ENCODE results near the gene ARMC6.
A peak's percentile ranks its signal among the peaks of the same experiment; 100 is the strongest.
"Not testable (repeated sequence)": the region's sequence is repeated elsewhere in the genome, so short reads cannot be mapped to it uniquely, and the experiment has no call there.

ARMC6 gene

DNA sequence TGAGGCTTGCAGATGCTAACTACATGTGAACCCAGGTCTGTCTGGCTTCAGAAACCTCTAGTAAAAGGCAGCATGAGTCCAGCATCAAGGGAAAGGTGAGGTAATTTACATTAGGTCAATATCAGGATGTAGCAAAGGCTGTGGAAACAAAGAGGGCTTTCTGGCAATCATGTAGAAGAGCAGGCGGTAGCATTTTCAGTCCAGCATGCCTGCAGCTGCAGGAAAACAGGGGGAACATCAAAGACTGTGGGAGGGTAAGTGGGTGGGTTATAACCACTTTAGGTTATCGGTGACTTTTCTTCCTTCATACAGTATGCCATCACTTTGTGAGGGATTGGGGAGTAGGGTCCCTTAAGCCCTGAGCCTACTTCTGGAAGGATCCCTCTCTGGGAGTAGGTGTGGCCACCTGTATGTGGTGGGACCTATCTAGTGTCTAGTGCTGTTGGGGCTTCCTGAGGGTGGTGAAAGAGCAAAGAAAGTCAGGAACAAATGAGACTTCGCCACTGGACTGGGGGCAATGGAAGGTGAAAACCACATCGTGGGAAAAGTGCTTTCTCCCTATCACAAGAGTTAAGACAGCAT, 10.9 kb upstream of the ARMC6 start:
- DNase-seq (ENCODE audit: low read depth in 2 of 2, low spot score in 1 of 2): no peak

DNA sequence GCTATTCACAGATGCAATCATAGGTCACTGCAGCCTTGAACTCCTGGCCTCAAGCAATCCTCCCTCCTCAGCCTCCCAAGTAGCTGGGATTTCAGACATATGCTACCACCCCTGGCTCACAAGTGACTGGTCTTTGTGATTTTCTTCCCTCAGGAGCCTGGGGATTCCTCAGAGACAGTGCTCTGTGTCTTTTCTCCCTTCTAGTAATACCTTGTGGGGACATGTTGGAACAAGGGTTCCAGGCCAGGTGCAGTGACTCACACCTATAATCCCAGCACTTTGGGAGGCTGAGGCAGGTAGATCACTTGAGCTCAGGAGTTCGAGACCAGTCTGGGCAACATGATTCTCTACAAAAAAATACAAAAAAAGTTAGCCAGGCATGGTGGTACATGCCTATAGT, 10.0 kb upstream of the ARMC6 start:
- not testable (repeated sequence) for DNase-seq (ENCODE audit: low read depth in 2 of 2, low spot score in 1 of 2)

DNA sequence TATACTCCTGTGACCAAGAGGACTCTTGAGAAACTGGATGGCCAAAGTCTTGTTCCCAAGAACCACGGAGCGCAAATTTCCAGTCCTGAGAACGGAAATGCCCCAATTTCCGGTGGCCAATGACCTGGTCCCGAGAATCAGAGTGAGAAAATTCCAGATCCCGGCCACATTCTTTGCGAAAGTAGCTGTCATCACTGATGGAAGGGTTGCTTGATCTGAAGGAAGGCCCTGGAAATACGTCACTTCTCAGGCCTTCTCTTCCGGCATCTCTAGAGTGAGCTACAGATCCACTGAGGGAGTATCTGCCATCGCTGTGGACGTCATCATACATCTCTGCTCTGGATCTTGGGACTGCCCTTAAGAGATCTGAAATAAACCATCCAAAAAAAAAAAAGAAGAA, 7.5 kb upstream of the ARMC6 start:
- DNase-seq (ENCODE audit: low read depth in 2 of 2, low spot score in 1 of 2): no peak

DNA sequence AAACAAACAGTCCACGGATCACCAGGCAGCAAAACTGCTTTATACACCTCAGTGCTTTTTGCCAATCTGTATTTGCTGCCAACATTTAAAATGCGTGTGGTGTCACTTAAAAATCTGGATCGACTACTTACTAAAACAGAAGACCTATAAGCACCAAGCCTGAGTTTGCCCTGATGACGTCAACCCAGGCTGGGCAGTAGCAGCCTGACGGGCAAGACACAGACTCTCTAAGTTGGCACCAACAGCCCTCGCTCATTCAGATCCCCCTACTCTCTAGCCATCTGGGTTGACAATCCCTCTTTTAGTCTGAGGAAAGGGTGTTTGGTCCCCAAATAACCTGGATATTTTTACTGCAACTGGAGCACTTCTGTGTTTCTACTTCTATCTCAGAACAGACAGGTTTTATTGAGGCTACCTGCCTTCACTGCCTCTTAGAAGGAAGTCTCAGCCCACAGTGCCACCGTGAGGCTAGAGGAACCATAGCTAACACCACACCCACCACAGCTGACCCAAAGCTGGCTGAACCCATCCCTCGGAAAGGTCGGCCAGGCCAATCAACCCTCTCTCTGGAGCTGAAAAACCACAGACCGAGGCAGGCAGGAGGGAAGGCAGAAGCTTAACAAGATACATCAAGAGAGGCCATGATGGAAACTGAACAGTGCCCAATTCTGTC, 7.0 kb upstream of the ARMC6 start:
- no peak for DNase-seq (ENCODE audit: low read depth in 2 of 2, low spot score in 1 of 2)

DNA sequence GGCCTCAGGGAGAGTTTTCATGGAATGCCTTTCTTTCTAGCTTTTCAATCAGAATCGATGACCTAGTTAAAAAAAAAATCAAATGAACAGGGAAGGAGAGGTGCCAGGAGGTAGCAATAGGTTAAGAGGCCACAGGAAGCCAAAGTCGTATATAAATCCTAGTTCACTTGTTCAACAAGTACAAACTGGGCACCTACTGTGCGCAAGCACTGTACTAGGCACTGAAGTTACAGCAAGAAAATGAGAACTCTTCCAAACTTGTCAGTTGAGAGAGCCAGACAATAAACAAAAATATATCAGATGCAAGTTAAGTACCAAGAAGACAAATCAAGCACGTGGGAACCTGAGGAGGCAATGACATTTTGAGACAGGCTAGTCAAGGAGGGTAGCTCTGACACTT, 6.2 kb upstream of the ARMC6 start:
- DNase-seq (ENCODE audit: low read depth in 2 of 2, low spot score in 1 of 2): no peak

DNA sequence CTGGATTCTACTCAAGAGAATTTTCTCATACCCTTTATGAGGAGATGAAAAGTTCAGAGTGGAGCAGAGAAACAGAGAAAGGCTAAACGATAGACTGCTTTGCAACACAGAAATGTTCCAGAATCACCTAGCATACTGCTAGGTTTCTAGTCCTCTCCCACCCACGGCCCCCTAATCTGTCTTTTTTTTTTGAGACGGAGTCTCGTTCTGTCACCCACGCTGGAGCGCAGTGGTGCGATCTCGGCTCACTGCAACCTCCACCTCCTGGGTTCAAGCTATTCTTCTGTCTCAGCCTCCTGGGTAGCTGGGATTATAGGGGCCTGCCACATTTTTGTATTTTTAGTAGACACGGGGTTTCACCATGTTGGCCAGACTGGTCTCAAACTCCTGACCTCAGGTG, 4.9 kb upstream of the ARMC6 start:
- DNase-seq (ENCODE audit: low read depth in 2 of 2, low spot score in 1 of 2): no peak

DNA sequence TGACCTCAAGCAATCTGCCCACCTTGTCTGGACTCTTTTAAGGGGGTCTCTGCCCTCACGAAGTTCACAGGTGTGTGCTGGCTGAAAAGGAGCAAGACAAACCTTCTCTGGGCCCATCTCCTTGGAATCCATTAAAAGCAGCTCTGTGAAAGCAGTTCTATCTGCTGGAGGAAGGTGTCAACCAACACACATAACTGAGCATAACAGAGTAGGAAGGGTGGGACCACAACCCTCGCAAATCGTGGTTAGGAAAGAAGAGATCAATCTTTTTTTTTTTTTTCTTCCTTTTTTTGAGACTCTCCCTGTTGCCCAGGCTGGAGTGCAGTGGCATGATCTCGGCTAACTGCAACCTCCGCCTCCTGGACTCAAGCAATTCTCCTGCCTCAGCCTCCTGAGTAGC, 1.5 kb upstream of the ARMC6 start:
- no peak for DNase-seq (ENCODE audit: low read depth in 2 of 2, low spot score in 1 of 2)

DNA sequence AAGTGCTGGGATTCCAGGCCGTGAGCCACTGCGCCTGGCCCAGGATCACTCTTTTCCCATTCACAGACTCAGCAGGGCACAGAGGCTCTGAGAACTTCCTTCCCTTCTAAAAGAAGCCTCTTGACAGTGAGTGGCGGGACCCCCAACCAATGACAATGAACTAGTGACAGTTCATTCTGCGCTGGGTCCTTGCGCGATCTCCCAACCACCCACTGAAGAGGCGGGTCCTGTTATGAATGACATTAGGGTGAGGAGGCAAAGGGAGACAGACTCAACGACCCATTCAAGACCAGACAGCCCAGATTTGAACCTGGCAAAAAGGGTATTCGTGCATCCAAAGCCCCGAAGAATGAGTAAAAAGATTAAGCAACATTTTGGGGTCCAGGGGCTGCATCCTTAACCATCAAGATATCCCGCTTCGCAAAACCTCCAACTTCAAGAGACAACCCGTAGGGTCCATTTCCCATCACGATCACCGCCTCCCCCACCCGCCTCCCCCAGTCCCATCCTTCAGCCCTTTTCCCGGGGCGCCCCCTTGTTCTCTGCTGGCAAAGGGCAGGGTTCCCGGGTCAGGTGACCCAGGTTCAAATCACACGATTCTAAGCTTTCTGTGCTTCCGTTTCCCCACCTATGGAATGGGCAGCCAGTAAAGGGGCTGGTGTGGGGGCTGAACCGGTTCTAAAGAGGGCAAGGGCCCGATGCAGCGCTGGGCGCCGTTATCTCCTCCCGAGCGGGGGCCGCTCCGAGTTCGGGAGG, 805 bp upstream of the ARMC6 start:
- peak; percentile 46 to 54 for DNase-seq (ENCODE audit: low read depth in 2 of 2, low spot score in 1 of 2)

DNA sequence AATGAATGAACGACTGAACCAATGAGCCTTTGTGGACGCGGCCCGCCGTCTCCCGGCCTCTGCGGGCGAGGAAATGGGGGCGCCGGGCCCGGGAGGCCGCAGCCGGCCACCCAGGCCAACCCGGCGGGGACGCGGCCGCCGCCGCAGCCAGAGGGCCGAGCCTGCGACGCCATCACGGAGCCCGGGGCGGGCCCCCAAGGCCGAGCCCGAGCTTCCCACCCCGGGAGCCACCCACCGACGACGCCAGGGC, 302 bp upstream of the ARMC6 start:
- no peak for DNase-seq (ENCODE audit: low read depth in 2 of 2, low spot score in 1 of 2)

DNA sequence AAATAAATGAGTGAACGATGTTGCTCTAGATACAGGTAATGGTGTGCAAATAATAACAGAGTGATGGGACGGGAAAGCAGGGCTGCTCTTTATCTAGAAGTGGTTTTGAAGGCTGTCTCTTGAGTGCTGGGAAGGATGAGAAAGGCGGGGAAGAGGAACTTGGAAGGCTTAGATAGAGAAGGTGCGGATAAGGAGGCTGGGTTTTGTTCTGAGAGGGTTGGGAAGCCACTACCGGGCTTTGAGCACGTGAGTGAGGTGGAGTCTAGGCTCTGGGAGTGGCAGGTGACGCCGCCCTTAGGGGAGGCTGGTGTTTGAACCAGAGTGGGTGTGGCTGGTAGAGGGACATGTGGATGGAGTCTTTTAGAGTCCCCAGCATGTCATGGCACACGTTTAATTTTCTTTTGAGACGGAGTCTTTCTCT, 811 bp downstream of the ARMC6 start:
- no peak for DNase-seq (ENCODE audit: low read depth in 2 of 2, low spot score in 1 of 2)

DNA sequence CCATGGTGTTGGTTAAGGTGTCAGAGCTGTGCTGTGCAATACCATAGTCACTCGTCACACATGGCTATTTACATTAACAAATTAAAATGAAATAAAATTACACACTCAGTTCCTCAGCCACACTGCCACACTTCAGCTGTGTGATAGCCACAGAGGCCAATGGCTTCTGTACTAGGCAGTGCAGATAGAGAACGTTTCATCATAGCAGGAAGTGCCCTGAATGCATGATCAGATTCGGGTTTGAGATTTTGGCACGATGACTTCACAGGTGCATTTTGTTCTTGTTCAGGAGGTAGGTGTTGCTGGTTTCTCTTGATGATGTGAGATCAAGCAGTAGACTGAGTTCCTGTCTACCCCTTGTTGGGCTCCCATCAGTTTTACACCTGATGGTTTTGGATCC, 6.5 kb downstream of the ARMC6 start:
- no peak for DNase-seq (ENCODE audit: low read depth in 2 of 2, low spot score in 1 of 2)

DNA sequence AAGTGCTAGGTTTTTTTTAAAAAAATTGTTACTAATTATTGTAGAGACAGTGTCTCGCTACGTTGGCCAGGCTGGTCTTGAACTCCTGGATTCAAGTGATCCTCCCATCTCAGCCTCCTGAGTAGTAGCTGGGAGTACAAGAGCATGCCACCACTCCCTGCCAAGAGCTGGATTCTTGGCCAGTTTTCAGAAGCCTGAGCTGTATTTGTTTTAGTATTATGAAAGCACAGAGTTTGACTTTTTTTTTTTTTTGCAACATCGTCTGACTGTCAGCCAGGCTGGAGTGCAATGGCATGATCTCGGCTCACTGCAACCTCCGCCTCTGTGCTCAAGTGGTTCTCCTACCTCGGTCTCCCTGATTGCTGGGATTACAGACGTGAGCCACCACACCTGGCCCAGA, 7.0 kb downstream of the ARMC6 start:
- no peak for DNase-seq (ENCODE audit: low read depth in 2 of 2, low spot score in 1 of 2)

DNA sequence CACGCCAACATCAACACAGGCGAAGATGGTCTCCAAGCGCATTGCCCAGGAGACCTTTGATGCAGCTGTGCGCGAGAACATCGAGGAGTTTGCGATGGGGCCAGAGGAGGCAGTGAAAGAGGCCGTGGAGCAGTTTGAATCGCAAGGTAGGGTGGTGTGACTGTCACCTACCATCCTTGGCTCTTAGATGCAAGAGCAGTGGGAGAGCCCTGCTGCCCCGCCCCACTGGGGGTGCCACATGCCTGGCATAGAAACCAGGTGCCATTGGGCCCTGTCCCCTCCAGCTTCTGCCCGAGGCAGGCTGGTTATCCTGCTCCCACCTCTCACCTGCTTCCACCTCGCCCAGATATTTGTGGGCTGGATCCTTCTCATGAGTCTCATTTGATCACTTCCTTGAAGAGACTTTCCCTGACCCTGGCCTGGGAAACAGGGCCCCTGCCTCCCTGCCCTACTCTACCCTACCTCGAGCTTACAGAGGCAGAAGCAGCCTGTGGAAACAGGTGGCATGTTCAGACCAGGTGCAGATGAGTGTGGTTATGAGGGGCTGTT, 9.4 kb downstream of the ARMC6 start:
- DNase-seq (ENCODE audit: low read depth in 2 of 2, low spot score in 1 of 2): no peak

DNA sequence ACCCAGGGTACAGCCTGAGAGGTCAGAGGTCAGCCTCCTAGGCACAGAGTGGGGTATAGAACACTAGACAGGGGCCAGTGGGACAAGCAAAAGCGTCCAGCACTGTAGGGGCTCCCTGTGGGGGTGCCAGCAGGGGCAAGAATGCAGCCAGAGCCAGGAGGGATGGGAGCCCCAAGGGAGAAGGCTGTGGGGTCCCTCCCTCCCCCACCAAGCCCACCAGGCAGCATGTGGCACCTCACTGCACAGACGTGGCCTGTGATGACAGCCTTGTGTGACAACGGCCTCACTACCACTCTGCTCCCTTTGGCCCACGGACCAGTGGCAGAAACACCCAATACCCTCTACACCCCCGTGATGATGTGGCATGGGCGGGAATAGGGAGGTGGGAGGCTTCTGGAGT, 10.1 kb downstream of the ARMC6 start:
- no peak for DNase-seq (ENCODE audit: low read depth in 2 of 2, low spot score in 1 of 2)

DNA sequence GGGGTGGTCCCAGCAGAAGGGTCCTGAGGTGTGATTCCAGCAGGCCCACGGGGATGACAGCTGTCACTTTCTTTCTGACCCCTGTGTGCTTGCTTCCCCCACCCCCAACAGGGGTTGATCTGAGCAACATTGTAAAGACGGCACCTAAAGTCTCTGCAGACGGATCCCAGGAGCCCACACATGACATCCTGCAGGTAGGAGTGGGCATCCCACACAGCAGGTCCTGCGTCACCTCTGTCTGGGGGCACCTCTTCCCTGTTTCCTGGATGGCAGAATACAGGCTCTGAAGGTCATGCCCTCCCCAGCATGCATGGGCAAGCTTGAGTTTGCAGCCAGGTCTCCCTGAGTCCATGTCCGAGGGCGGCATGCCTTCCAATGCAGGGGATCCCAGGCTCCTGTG, 10.5 kb downstream of the ARMC6 start:
- DNase-seq (ENCODE audit: low read depth in 2 of 2, low spot score in 1 of 2): no peak

DNA sequence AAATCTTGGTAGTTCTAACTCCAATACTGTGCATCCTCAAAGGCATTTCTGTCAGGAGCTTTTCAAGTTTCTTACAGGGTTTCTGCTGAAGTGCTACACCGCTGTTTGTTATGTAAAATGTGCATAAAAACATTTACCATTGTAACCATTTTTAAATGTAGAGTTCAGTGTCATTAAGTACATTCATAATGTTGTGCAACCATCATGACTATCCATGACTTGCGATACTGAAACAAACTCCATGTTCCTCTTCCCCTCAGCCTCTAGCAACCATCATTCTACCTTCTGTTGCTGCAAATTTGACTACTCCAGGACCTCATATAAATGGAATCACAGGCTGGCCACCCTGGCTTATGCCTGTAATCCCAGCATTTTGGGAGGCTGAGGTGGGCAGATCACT, 16.0 kb downstream of the ARMC6 start:
- no peak for DNase-seq (ENCODE audit: low read depth in 2 of 2, low spot score in 1 of 2)

DNA sequence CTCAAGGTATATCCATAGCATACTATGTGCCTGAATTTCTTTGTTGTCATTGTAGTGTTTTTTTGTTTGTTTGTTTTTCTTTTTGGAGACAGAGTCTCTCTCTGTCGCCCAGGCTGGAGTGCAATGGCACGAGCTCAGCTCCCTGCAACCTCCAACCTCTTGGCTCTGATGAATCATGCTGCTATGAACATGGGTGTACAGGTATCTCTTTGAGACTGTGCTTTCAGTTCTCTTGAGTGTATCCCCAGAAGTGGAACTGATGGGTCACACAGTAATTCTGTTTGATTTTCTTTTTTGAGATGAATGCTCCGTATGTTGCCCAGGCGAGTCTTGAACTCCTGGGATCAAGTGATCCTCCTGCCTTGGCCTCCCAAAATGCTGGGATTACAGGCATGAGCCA, 16.7 kb downstream of the ARMC6 start:
- no peak for DNase-seq (ENCODE audit: low read depth in 2 of 2, low spot score in 1 of 2)

DNA sequence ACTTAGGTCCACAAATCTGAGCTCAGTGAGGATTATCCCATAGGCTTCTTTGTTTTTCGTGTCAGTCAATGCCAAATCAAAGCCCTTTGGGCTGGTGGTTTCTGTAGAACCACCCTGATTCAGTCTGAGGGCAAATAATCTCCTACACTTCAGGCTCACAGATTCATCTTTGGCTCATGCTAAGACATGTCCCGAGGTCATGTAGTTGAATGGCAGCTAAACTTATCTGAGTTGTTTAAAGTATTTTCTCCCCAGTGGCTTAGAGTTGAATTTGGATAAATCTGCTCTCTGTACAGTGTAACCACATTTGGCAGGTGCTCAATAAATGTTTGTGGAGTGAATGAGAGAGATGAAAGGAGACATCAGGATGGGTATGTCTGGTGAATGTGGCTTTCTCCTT, 17.3 kb downstream of the ARMC6 start:
- DNase-seq (ENCODE audit: low read depth in 2 of 2, low spot score in 1 of 2): no peak

DNA sequence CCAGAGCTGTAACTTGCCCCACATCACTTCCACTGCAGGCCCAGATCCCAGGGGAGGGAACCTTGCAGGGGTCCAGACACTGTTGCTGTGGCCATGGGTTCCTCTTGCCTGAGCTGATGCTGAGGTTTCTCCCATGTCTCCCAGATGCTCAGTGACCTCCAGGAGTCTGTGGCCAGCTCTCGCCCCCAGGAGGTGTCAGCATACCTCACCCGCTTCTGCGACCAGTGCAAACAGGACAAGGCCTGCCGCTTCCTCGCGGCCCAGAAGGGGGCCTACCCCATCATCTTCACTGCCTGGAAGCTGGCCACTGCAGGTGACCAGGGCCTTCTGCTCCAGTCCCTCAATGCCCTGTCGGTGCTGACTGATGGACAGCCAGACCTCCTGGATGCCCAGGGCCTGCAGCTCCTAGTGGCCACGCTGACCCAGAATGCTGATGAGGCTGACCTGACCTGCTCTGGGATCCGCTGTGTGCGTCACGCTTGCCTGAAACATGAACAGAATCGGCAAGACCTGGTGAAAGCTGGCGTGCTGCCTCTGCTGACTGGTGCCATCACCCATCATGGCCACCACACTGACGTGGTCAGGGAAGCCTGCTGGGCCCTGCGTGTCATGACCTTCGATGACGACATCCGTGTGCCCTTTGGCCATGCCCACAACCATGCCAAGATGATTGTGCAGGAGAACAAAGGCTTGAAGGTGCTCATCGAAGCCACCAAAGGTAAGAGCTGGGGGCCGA, 18.2 kb downstream of the ARMC6 start:
- no peak for DNase-seq (ENCODE audit: low read depth in 2 of 2, low spot score in 1 of 2)

DNA sequence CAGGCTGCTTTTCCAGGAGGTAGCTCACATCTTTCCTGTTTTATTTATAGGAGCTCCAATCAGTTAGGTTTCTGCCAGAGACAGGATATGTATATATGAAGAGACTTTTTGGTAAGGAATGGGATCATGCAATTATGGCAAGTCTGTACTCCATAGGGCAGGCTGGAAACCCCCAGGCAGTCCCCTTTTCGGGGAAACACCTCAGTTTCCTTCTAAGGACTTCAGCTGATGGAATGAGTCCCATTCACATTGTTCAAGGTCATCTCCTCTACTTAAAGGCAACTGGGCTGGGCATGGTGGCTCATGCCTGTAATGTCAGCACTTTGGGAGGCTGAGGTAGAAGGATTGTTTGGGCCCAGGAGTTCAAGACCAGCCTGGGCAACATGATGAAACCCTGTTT, 19.5 kb downstream of the ARMC6 start:
- DNase-seq (ENCODE audit: low read depth in 2 of 2, low spot score in 1 of 2): no peak

DNA sequence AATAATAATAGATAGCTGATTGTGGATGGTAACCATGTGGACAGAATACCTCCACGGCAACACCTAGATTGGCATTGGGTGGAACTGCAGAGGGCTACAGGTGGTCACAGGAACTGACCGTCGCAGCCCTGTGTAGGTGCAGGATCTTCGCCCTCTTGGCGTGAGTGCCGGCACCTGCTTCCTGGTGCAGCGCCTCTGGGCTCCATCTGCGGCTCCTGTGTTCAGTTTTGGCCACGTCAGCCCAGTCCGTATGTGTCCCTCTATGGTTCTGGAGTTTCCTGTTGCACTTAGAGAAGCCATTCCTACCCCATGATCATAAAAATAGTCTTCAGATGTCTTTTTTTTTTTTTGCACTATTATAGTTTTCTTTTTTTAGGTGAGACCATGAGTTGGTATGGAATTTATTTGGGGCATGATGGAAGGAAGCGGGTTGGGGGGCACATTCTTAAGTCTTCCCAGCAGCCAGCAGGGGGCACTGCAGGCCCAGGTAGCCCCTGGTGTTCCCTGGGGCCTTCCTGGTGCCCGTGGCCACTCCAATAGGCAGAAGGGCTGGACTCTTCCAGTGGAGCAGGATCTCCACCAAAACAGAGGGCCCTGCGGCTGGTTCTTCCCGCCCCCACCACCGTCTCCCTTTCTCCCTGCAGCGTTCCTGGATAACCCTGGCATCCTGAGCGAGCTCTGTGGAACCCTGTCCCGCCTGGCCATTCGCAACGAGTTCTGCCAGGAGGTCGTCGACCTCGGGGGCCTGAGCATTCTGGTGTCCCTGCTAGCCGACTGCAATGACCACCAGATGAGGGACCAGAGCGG, 20.3 kb downstream of the ARMC6 start:
- peak in 1 of 2 donors; percentile 29 for DNase-seq (ENCODE audit: low read depth in 2 of 2, low spot score in 1 of 2)
